Measurements from ENCODE around the gene PRELID2. TPM values are rescaled to one million over a fixed set of nuclear protein-coding genes. Genes with fewer than 3 reads are reported as not detected.

The PRELID2 gene
- total RNA-seq, 4 donors from 2014 or later = 23.9 to 143 (median 106) TPM

GRCh38 chr5:145854651-145855258 is 19.6 kb upstream of the PRELID2 start:
- no peaks in the 10 kb centered on the region for H3K9me3 ChIP-seq
- peaks cover 0 to 32% (median 21%) of the 10 kb centered on the region in 4 donors for H3K4me1 ChIP-seq
- no peaks in the 10 kb centered on the region for H3K27me3 ChIP-seq
- intact Hi-C loops (cut with DNase I; ENCODE audit: low total_unique reads) = no loop called here
- peak; percentile 43 for TF ChIP-seq POLR2A (IDR thresholded peaks at IDR 0.05)
- TF ChIP-seq POLR2AphosphoS5 (IDR thresholded peaks at IDR 0.05) = peak; percentile 38 to 82 (median 58)
- peak; percentile 75 for TF ChIP-seq EP300 (IDR thresholded peaks at IDR 0.05; ENCODE audit: low read depth)
- TF ChIP-seq CTCF (IDR thresholded peaks at IDR 0.05) = no peak
- DNase-seq = peak; percentile 78
- no peak overlapping the region for H3K4me3 ChIP-seq
- WGBS, 2 donors (ENCODE audit: low coverage in 1 of 2) = 58% methylated on average over 2 of the region's 2 CpGs; no CpG with 5 or more reads in 1 of the 2 donors
- no peaks in the 10 kb centered on the region for H3K36me3 ChIP-seq
- H3K27ac ChIP-seq = peak overlapping the region; percentile 80 to 83 (median 82)
- in situ Hi-C loops (cut with MboI; ENCODE audit: low pct_ligation_motif_present in 1 of 4, low pct_unique_long_range_greater_than_20kb in 1 of 4, low sequenced_read_pairs in 3 of 4) = no loop called here

GRCh38 chr5:145853781-145854376 is 18.7 kb upstream of the PRELID2 start:
- Histone ChIP-seq H3K27ac (peak overlapping the region; percentile 80 to 83 (median 82)), H3K9me3 (no peaks in the 10 kb centered on the region), H3K36me3 (no peaks in the 10 kb centered on the region), H3K4me3 (no peak overlapping the region), H3K27me3 (no peaks in the 10 kb centered on the region), H3K4me1 (peaks cover 0 to 32% (median 21%) of the 10 kb centered on the region in 4 donors)
- 54 to 57% methylated on average over 3 of the region's 3 CpGs for WGBS, 2 donors (ENCODE audit: low coverage in 1 of 2)
- TF ChIP-seq POLR2A (IDR thresholded peaks at IDR 0.05) (no peak), POLR2AphosphoS5 (IDR thresholded peaks at IDR 0.05) (no peak), CTCF (IDR thresholded peaks at IDR 0.05) (no peak)
- no peak for DNase-seq
- intact Hi-C loops (cut with DNase I; ENCODE audit: low total_unique reads) (no loop called here), in situ Hi-C loops (cut with MboI; ENCODE audit: low pct_ligation_motif_present in 1 of 4, low pct_unique_long_range_greater_than_20kb in 1 of 4, low sequenced_read_pairs in 3 of 4) (no loop called here)

GRCh38 chr5:145852990-145853389 is 17.8 kb upstream of the PRELID2 start:
- WGBS, 2 donors (ENCODE audit: low coverage in 1 of 2) = 68% methylated on average over 3 of the region's 3 CpGs; no CpG with 5 or more reads in 1 of the 2 donors
- intact Hi-C loops (cut with DNase I; ENCODE audit: low total_unique reads) = no loop called here
- Histone ChIP-seq H3K9me3 (no peaks in the 10 kb centered on the region), H3K36me3 (no peaks in the 10 kb centered on the region), H3K4me3 (no peak overlapping the region), H3K4me1 (peaks cover 0 to 32% (median 21%) of the 10 kb centered on the region in 4 donors), H3K27ac (peak overlapping the region; percentile 80 to 83 (median 82)), H3K27me3 (no peaks in the 10 kb centered on the region)
- no peak for DNase-seq
- TF ChIP-seq POLR2A (IDR thresholded peaks at IDR 0.05) = no peak
- TF ChIP-seq POLR2AphosphoS5 (IDR thresholded peaks at IDR 0.05) = no peak
- TF ChIP-seq EP300 (IDR thresholded peaks at IDR 0.05; ENCODE audit: low read depth) = no peak
- no peak for TF ChIP-seq CTCF (IDR thresholded peaks at IDR 0.05)
- in situ Hi-C loops (cut with MboI; ENCODE audit: low pct_ligation_motif_present in 1 of 4, low pct_unique_long_range_greater_than_20kb in 1 of 4, low sequenced_read_pairs in 3 of 4) = no loop called here

GRCh38 chr5:145848854-145849253 is 13.7 kb upstream of the PRELID2 start:
- WGBS, 2 donors (ENCODE audit: low coverage in 1 of 2) = 85 to 89% methylated on average over 1 of the region's 1 CpG
- Histone ChIP-seq H3K4me3 (no peak overlapping the region), H3K36me3 (no peaks in the 10 kb centered on the region), H3K27ac (no peak overlapping the region), H3K27me3 (no peaks in the 10 kb centered on the region), H3K9me3 (no peaks in the 10 kb centered on the region), H3K4me1 (peaks cover 0 to 11% (median 7%) of the 10 kb centered on the region in 4 donors)
- intact Hi-C loops (cut with DNase I; ENCODE audit: low total_unique reads) (no loop called here), in situ Hi-C loops (cut with MboI; ENCODE audit: low pct_ligation_motif_present in 1 of 4, low pct_unique_long_range_greater_than_20kb in 1 of 4, low sequenced_read_pairs in 3 of 4) (loop anchor here in 1 of 4 donors (25.0 kb wide), 1 partner anchor 1637 kb away; no protein-coding TSS in a partner anchor)
- DNase-seq = no peak
- TF ChIP-seq CTCF (IDR thresholded peaks at IDR 0.05) = no peak
- TF ChIP-seq POLR2A (IDR thresholded peaks at IDR 0.05) = no peak
- TF ChIP-seq POLR2AphosphoS5 (IDR thresholded peaks at IDR 0.05) = no peak

Data from transverse colon (tissue), 4 donors.